ENCODE data around the gene VCY1B.
"Not testable (repeated sequence)": the region's sequence is repeated elsewhere in the genome, so short reads cannot be mapped to it uniquely, and the experiment has no call there.

VCY1B gene

DNA sequence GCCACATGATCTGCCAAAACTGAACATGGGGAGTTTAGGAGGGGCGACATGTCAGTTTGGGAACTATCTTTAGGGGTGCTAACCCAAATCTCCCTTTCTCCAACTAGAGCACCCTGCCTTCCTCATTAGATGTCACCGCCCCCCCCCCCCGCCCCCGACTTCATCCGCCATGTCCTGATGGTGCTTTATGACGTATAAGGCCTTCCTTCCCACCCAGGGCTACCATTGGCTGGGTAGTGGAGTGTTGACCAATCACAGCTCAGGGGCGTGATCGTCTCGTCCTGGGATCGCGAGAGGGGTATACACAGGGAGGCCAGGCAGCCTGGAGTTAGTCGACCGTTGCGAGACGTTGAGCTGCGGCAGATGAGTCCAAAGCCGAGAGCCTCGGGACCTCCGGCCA, at the start of gene VCY1B:
VCY1B (plus strand) TSS at position 301 of the 400 bp plus-strand sequence; CDS start at position 364, 63 bp downstream.
- H3K4me3 ChIP-seq (ENCODE audit: low read depth, low read length), result not testable (repeated sequence)

DNA sequence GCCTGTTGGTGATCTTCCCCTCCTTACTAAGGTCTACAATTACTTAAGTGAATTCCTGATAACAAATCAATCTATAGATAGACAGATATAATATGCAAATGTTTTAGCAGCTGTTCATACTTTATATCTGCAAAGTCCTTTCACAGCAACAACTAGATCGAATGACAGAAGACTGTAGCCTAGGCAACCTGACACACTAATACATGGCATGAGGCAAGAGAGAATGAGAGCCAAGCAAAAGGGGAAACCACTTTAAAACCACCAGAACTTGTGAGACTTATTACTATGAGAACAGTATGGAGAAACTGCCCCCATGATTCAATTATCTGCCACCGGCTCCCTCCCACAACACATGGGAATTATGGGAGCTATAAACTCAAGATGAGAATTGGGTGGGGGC, 44.1 kb upstream of the VCY1B start:
- not testable (repeated sequence) for H3K4me3 ChIP-seq (ENCODE audit: low read depth, low read length)

DNA sequence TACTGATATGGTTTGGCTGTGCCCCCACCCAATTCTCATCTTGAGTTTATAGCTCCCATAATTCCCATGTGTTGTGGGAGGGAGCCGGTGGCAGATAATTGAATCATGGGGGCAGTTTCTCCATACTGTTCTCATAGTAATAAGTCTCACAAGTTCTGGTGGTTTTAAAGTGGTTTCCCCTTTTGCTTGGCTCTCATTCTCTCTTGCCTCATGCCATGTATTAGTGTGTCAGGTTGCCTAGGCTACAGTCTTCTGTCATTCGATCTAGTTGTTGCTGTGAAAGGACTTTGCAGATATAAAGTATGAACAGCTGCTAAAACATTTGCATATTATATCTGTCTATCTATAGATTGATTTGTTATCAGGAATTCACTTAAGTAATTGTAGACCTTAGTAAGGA, 25.6 kb upstream of the VCY1B start:
- not testable (repeated sequence) for H3K4me3 ChIP-seq (ENCODE audit: low read depth, low read length)

DNA sequence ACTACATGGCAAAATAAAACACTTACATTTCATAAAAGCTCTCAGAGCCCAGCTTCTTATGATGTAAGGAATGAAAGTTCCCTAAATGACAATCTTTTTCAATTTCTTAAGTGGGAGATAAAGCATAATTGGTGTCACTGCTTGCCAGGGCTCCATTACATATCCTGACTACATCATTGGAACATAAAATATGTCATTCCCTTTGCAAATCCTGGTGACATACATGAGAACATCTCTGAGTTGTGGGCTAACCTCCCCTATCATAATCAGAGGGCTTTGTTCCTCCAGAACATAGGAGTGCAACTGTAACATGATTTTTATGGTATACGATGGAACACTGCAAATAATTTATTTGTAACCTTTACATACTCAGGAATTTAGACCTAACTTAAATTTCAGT, 29.9 kb downstream of the VCY1B start:
- TF ChIP-seq, protein P1, sequence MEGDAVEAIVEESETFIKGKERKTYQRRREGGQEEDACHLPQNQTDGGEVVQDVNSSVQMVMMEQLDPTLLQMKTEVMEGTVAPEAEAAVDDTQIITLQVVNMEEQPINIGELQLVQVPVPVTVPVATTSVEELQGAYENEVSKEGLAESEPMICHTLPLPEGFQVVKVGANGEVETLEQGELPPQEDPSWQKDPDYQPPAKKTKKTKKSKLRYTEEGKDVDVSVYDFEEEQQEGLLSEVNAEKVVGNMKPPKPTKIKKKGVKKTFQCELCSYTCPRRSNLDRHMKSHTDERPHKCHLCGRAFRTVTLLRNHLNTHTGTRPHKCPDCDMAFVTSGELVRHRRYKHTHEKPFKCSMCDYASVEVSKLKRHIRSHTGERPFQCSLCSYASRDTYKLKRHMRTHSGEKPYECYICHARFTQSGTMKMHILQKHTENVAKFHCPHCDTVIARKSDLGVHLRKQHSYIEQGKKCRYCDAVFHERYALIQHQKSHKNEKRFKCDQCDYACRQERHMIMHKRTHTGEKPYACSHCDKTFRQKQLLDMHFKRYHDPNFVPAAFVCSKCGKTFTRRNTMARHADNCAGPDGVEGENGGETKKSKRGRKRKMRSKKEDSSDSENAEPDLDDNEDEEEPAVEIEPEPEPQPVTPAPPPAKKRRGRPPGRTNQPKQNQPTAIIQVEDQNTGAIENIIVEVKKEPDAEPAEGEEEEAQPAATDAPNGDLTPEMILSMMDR (IDR thresholded peaks at IDR 0.05; ENCODE audit: low read depth, low read length), result no peak
- no peak overlapping the region for H3K4me3 ChIP-seq (ENCODE audit: low read depth, low read length)

Measured in WI38 (cell line).